K562 (cell line): ENCODE results near the gene CLEC3B. TPM values are rescaled to one million over a fixed set of nuclear protein-coding genes. Genes with fewer than 3 reads are reported as not detected.

Experiments
- BCL6 ChIP-seq: fragments of 250-450 bp; sonication (Bioruptor Pico); IDR thresholded peaks from 2 replicates; pipeline ENCODE4 v1.4.0; 2020
- CREB1 ChIP-seq, 2 experiments: sonication (generic) in 1 of 2; formaldehyde crosslinking in 1 of 2; IDR thresholded peaks; 2 replicates each; pipeline versions ENCODE4 v1.6.1 to v1.8.0; 2012 to 2022; ENCODE audit warnings: inconsistent platforms in 1 of 2, mild to moderate bottlenecking in 1 of 2, missing genetic modification reagents in 1 of 2, moderate library complexity in 1 of 2
- E2F8 ChIP-seq: fragments of 450-650 bp; IDR thresholded peaks from 2 replicates; pipeline ENCODE4 v1.7.1; 2018; ENCODE audit warnings: mild to moderate bottlenecking, low read depth; ENCODE audit not compliant: partially characterized antibody
- FOXP1 ChIP-seq: sonication (generic); formaldehyde crosslinking; IDR thresholded peaks from 2 replicates; pipeline ENCODE4 v1.8.0; 2022; ENCODE audit warnings: mild to moderate bottlenecking, missing genetic modification reagents
- HINFP ChIP-seq: fragments of 450-650 bp; conservative IDR thresholded peaks from 2 replicates; pipeline ENCODE4 v1.6.1; 2016; ENCODE audit warnings: missing genetic modification characterization, low read depth, mild to moderate bottlenecking, control low read depth, missing compliant biosample characterization
- KLF1 ChIP-seq: fragments of 450-650 bp; IDR thresholded peaks from 2 replicates; pipeline ENCODE4 v1.6.1; 2016; ENCODE audit warnings: missing genetic modification characterization, missing compliant biosample characterization
- KLF6 ChIP-seq: fragments of 250-450 bp; sonication (Bioruptor Pico); IDR thresholded peaks from 2 replicates; pipeline ENCODE4 v1.4.0; 2020; ENCODE audit warnings: mild to moderate bottlenecking, moderate library complexity, borderline replicate concordance
- MAZ ChIP-seq, 2 experiments: fragments of 450-650 bp in 1 of 2; sonication (generic) in 1 of 2; formaldehyde crosslinking; IDR thresholded peaks in 1 of 2; conservative IDR thresholded peaks in 1 of 2; 2 replicates each; pipeline versions ENCODE4 v1.4.0 to v1.5.0; 2020; ENCODE audit warnings: mild to moderate bottlenecking in 1 of 2, missing genetic modification reagents in 1 of 2
- MIER1 ChIP-seq: fragments of 450-650 bp; IDR thresholded peaks from 2 replicates; pipeline ENCODE4 v1.6.1; 2016; ENCODE audit warnings: antibody characterized with exemption, mild to moderate bottlenecking, low read depth
- NFRKB ChIP-seq: fragments of 450-650 bp; IDR thresholded peaks from 2 replicates; pipeline ENCODE4 v1.6.1; 2016; ENCODE audit warnings: low read depth
- NKRF ChIP-seq: fragments of 450-650 bp; IDR thresholded peaks from 2 replicates; pipeline ENCODE4 v1.6.1; 2016; ENCODE audit warnings: borderline replicate concordance
- SMAD1 ChIP-seq: fragments of 150-350 bp; IDR thresholded peaks from 2 replicates; pipeline ENCODE4 v1.6.1; 2014; ENCODE audit warnings: low read length, low read depth; ENCODE audit not compliant: partially characterized antibody
- SRSF1 ChIP-seq: fragments of 200-400 bp; formaldehyde crosslinking; IDR thresholded peaks from 2 replicates; pipeline ENCODE4 v1.6.1; 2017; ENCODE audit warnings: mild to moderate bottlenecking, low read depth, low read length, moderate library complexity
- TBP ChIP-seq: optimal IDR thresholded peaks from 2 replicates; pipeline ENCODE3; 2011; ENCODE audit warnings: low read depth, low read length, improper control_type of control experiment
- ZMIZ1 ChIP-seq, 2 experiments: fragments of 150-350 bp in 1 of 2; IDR thresholded peaks; 2 replicates each; pipeline ENCODE4 v1.6.1; 2012 to 2016; ENCODE audit warnings: low read depth in 2 of 2, low read length in 2 of 2, mild to moderate bottlenecking in 1 of 2, moderate library complexity in 1 of 2
- ZNF707 ChIP-seq: fragments of 250-450 bp; sonication (Bioruptor Pico); conservative IDR thresholded peaks from 2 replicates; pipeline ENCODE4 v1.8.0; 2022; ENCODE audit warnings: inconsistent platforms, mild to moderate bottlenecking, moderate library complexity
- polyA plus RNA-seq, 8 experiments: library from polyadenylated mRNA; depleted of rRNA in 4 of 8; stranded (reverse) in 5 of 8; unstranded in 3 of 8; fragments of >200 nt; fragmentation: Nextera tagmentation in 2 of 8; fragmentation: Illumina TruSeq in 1 of 8; extraction: Ambion mirVana in 2 of 8; extraction: Trizol in 1 of 8; gene quantifications; 2 replicates each; pipeline versions ENCODE4 v1.2.1 to v1.2.3, GENCODE V29; 2011 to 2014; ENCODE audit warnings: inconsistent platforms in 1 of 8, missing spikeins in 1 of 8
- total RNA-seq, 7 experiments: library from RNA; depleted of rRNA in 6 of 7; stranded (reverse); fragments of >200 nt in 6 of 7; fragmentation: Illumina TruSeq in 2 of 7; extraction: Trizol in 2 of 7; gene quantifications; 2 replicates each; pipeline versions ENCODE4 v1.2.1 to v1.2.3, GENCODE V29; 2011 to 2021; ENCODE audit warnings: low replicate concordance in 1 of 7

The CLEC3B gene
- total and polyA plus RNA-seq, 9 of the 15 experiments (the other 6 are each of a cell fraction or from before 2014, with no cell fraction given): not detected

GRCh38 chr3:45064512-45065372 is 38.6 kb downstream of the CLEC3B start (continued):
- TF ChIP-seq MIER1 (peak; percentile 54; the same call in 1 of the 2 replicates), E2F8 (peak; percentile 37), KLF1 (peak; percentile 100), SRSF1 (no peak), MAZ (CRISPR knock-in tag; conservative IDR thresholded peaks at IDR 0.05 in 1 of 2, IDR thresholded peaks at IDR 0.05 in 1 of 2) (peak; percentile 57 to 100; a peak in 3 of 4 replicates), SMAD1 (peak; percentile 29), BCL6 (CRISPR knock-in tag) (peak; percentile 100), KLF6 (CRISPR knock-in tag) (peak; percentile 100), HINFP (tag) (peak; percentile 99), TBP (peak; percentile 50), ZNF707 (CRISPR knock-in tag) (peak; percentile 98), CREB1 (IDR thresholded peaks at IDR 0.05) (peak; percentile 45; the same call in 1 of the 2 replicates), CREB1 (CRISPR knock-in tag; IDR thresholded peaks at IDR 0.05) (peak; percentile 84; the same call in 1 of the 2 replicates), ZMIZ1 (IDR thresholded peaks at IDR 0.05; ENCODE audit: low read depth in 2 of 2, low read length in 2 of 2) (peak in 1 of 2 experiments; percentile 39; a peak in 1 of 4 replicates), NKRF (peak; percentile 53; the same call in 1 of the 2 replicates), NFRKB (peak; percentile 98), FOXP1 (CRISPR knock-in tag) (0 out of 2 replicates have a peak, but pooled peaks have one; percentile 7)
